ENCODE results near the gene ENDOV. TPM values are rescaled to one million over a fixed set of nuclear protein-coding genes. Genes with fewer than 3 reads are reported as not detected.
A peak's percentile ranks its signal among the peaks of the same experiment; 100 is the strongest.

The ENDOV gene
- total and polyA plus RNA-seq, 11 donors = 4.2 to 16.2 (median 9.4) TPM

- DNase-seq (no peak), ATAC-seq (no peak)
- TF ChIP-seq POLR2A (IDR thresholded peaks at IDR 0.05) (no peak), CTCF (IDR thresholded peaks at IDR 0.05) (no peak)
Observed at GRCh38 chr17:80422276-80422675, 7.3 kb downstream of the ENDOV start.

GRCh38 chr17:80422981-80423380, 8.0 kb downstream of the ENDOV start:
- TF ChIP-seq POLR2A (IDR thresholded peaks at IDR 0.05) (no peak), CTCF (IDR thresholded peaks at IDR 0.05) (no peak)
- H3K4me1 ChIP-seq = peaks cover 0 to 20% (median 4%) of the 10 kb centered on the region in 12 donors
- WGBS, 4 donors = 59 to 76% (median 61%) methylated on average over 9 to 20 of the region's 20 CpGs
- no peaks in the 10 kb centered on the region for H3K9me3 ChIP-seq
- H3K36me3 ChIP-seq = peaks cover 0 to 17% (median 5%) of the 10 kb centered on the region in 9 donors
- intact Hi-C loops (cut with DNase I) = loop anchor here in 6 of 10 donors (10.0 kb wide), 6 partner anchors 152 to 682 kb away; no protein-coding TSS in a partner anchor
- DNase-seq (peak in 1 of 5 donors; percentile 53), ATAC-seq (peak; percentile 9 to 56 (median 51))
- H3K27me3 ChIP-seq = no peaks in the 10 kb centered on the region
- no peak overlapping the region for H3K4me3 ChIP-seq
- no peak overlapping the region for H3K27ac ChIP-seq

More at GRCh38 chr17:80422276-80422675, 7.3 kb downstream of the ENDOV start:
- no peak overlapping the region for H3K4me3 ChIP-seq
- intact Hi-C loops (cut with DNase I) = loop anchor here in 6 of 10 donors (10.0 kb wide), 6 partner anchors 153 to 683 kb away; no protein-coding TSS in a partner anchor
- no peaks in the 10 kb centered on the region for H3K9me3 ChIP-seq
- H3K27ac ChIP-seq = no peak overlapping the region
- no peaks in the 10 kb centered on the region for H3K27me3 ChIP-seq
- peaks cover 0 to 21% (median 5%) of the 10 kb centered on the region in 12 donors for H3K4me1 ChIP-seq
- 74 to 90% (median 86%) methylated on average over 17 to 18 of the region's 18 CpGs for WGBS, 4 donors
- H3K36me3 ChIP-seq = peaks cover 0 to 24% (median 12%) of the 10 kb centered on the region in 9 donors

GRCh38 chr17:80423536-80424225, 8.7 kb downstream of the ENDOV start:
- Histone ChIP-seq H3K4me1 (peaks cover 0 to 20% (median 4%) of the 10 kb centered on the region in 12 donors), H3K36me3 (peaks cover 0 to 17% (median 4%) of the 10 kb centered on the region in 9 donors), H3K4me3 (no peak overlapping the region), H3K27ac (no peak overlapping the region), H3K27me3 (no peaks in the 10 kb centered on the region), H3K9me3 (no peaks in the 10 kb centered on the region)
- no peak for TF ChIP-seq POLR2A (IDR thresholded peaks at IDR 0.05)
- no peak for TF ChIP-seq CTCF (IDR thresholded peaks at IDR 0.05)
- intact Hi-C loops (cut with DNase I) = loop anchor here in 6 of 10 donors (2.0 to 10.0 kb wide), 7 partner anchors 151 to 681 kb away; no protein-coding TSS in a partner anchor
- ATAC-seq (no peak), DNase-seq (no peak)
- WGBS, 4 donors = 65 to 81% (median 77%) methylated on average over 8 to 13 of the region's 13 CpGs

- Histone ChIP-seq H3K4me3 (no peak overlapping the region), H3K9me3 (no peaks in the 10 kb centered on the region), H3K4me1 (peaks cover 0 to 20% (median 4%) of the 10 kb centered on the region in 12 donors), H3K36me3 (peaks cover 0 to 22% (median 4%) of the 10 kb centered on the region in 9 donors), H3K27me3 (no peaks in the 10 kb centered on the region), H3K27ac (no peak overlapping the region)
- intact Hi-C loops (cut with DNase I) = loop anchor here in 6 of 10 donors (2.0 to 10.0 kb wide), 7 partner anchors 151 to 681 kb away; no protein-coding TSS in a partner anchor
- DNase-seq (no peak), ATAC-seq (no peak)
- 87 to 90% (median 88%) methylated on average over 8 of the region's 8 CpGs for WGBS, 4 donors
- no peak for TF ChIP-seq POLR2A (IDR thresholded peaks at IDR 0.05)
- TF ChIP-seq CTCF (IDR thresholded peaks at IDR 0.05) = no peak
Observed at GRCh38 chr17:80424261-80424660, 9.3 kb downstream of the ENDOV start.
